Left lung (tissue), 10 donors: ENCODE results near the gene SLC25A21. TPM values are rescaled to one million over a fixed set of nuclear protein-coding genes. Genes with fewer than 3 reads are reported as not detected.
"Not testable (repeated sequence)": the region's sequence is repeated elsewhere in the genome, so short reads cannot be mapped to it uniquely, and the experiment has no call there.

ENCODE experiments used
- ATAC-seq: fragments of 200-7000 bp; cut with Tn5 transposase; one replicate; pipeline ENCODE4 v1.9.1; 2020; ENCODE audit warnings: moderate library complexity
- DNase-seq, 4 donors: peaks; one replicate each; pipeline ENCODE4 v3.0.0-alpha.2; 2013 to 2020
- H3K27ac ChIP-seq, 2 donors: fragments of 200-600 bp; sonication (generic) in 1 of 2; one replicate each; pipeline versions ENCODE4 v1.5.0 to v1.8.0; 2020 to 2021
- H3K27me3 ChIP-seq, 2 donors: fragments of 200-600 bp; sonication (generic) in 1 of 2; one replicate each; pipeline versions ENCODE4 v1.5.0 to v1.8.0; 2020 to 2021
- H3K36me3 ChIP-seq, 2 donors: fragments of 200-600 bp; sonication (generic) in 1 of 2; one replicate each; pipeline versions ENCODE4 v1.5.0 to v1.8.0; 2020 to 2021
- H3K4me1 ChIP-seq, 2 donors: fragments of 200-600 bp; one replicate each; pipeline ENCODE4 v1.8.0; 2021
- H3K4me3 ChIP-seq, 2 donors: fragments of 200-600 bp; sonication (generic) in 1 of 2; one replicate each; pipeline versions ENCODE4 v1.5.0 to v1.8.0; 2020 to 2021; ENCODE audit warnings: mild to moderate bottlenecking in 1 of 2
- H3K9me3 ChIP-seq, 2 donors: fragments of 200-600 bp; sonication (generic) in 1 of 2; one replicate each; pipeline versions ENCODE4 v1.5.0 to v1.8.0; 2020 to 2021
- CTCF ChIP-seq, 2 donors: fragments of 200-600 bp; sonication (generic) in 1 of 2; IDR thresholded peaks; one replicate each; pipeline versions ENCODE4 v1.5.0 to v1.8.0; 2021; ENCODE audit warnings: antibody characterized with exemption in 2 of 2
- intact Hi-C, 2 donors: fragments of 100-400 bp; cut with DNase I; formaldehyde crosslinking; loops; one replicate each; pipeline versions ENCODE4 v1.11.2 to v1.14.2; 2022
- polyA plus RNA-seq, 6 donors: library from polyadenylated mRNA; unstranded; fragments of 120-200 nt; gene quantifications; one replicate each; pipeline ENCODE4 v1.2.1, GENCODE V29; 2013; ENCODE audit not compliant: insufficient read length in 6 of 6
- total RNA-seq, 2 donors: library from RNA; stranded (reverse); fragmentation: NEBNext Ultra II Directional; extraction: Animal tissue kit (Norgen Biotek cat#: 25700); gene quantifications; one replicate each; pipeline ENCODE4 v1.2.1, GENCODE V29; 2021
- donor health status: DM: no; HTN: yes; CAD: no.
- donor health status: DM: no; HTN: no; CAD: no.

Gene SLC25A21
- total and polyA plus RNA-seq, 8 donors: 0.47 to 3.7 (median 2.7) TPM

- H3K27me3 ChIP-seq, DNase-seq, H3K27ac ChIP-seq, H3K36me3 ChIP-seq, ATAC-seq, intact Hi-C loops, H3K4me3 ChIP-seq, H3K4me1 ChIP-seq: not testable (repeated sequence)
- H3K9me3 ChIP-seq: peaks cover 0 to 17% of the 10 kb centered on the region in 2 donors
These were observed 33.5 kb upstream of the SLC25A21 start for GRCh38 chr14:37205623-37206605.

GRCh38 chr14:37203423-37203822 is 31.0 kb upstream of the SLC25A21 start:
- Histone ChIP-seq H3K9me3 (peaks cover 0 to 17% of the 10 kb centered on the region in 2 donors), H3K4me3 (no peak overlapping the region), H3K4me1 (peaks cover 0 to 4% of the 10 kb centered on the region in 2 donors), H3K27me3 (no peaks in the 10 kb centered on the region), H3K36me3 (no peaks in the 10 kb centered on the region), H3K27ac (no peak overlapping the region)
- ATAC-seq: no peak
- TF ChIP-seq CTCF (IDR thresholded peaks at IDR 0.05): no peak
- intact Hi-C loops: no loop called here
- DNase-seq: no peak

GRCh38 chr14:37202812-37203211 is 30.4 kb upstream of the SLC25A21 start:
- intact Hi-C loops: no loop called here
- no peak for ATAC-seq
- TF ChIP-seq CTCF (IDR thresholded peaks at IDR 0.05): no peak

GRCh38 chr14:37202265-37202664 is 29.9 kb upstream of the SLC25A21 start:
- Histone ChIP-seq H3K4me3 (no peak overlapping the region), H3K36me3 (no peaks in the 10 kb centered on the region), H3K9me3 (peaks cover 0 to 17% of the 10 kb centered on the region in 2 donors), H3K27me3 (peaks cover 0 to 11% of the 10 kb centered on the region in 2 donors), H3K4me1 (peaks cover 0 to 4% of the 10 kb centered on the region in 2 donors), H3K27ac (no peak overlapping the region)
- intact Hi-C loops: no loop called here
- no peak for TF ChIP-seq CTCF (IDR thresholded peaks at IDR 0.05)
- no peak for DNase-seq
- ATAC-seq: no peak

More at GRCh38 chr14:37202812-37203211, 30.4 kb upstream of the SLC25A21 start:
- H3K27ac ChIP-seq: no peak overlapping the region
- no peak for DNase-seq
- H3K9me3 ChIP-seq: peaks cover 0 to 17% of the 10 kb centered on the region in 2 donors
- peaks cover 0 to 6% of the 10 kb centered on the region in 2 donors for H3K27me3 ChIP-seq
- H3K4me1 ChIP-seq: peaks cover 0 to 4% of the 10 kb centered on the region in 2 donors
- H3K4me3 ChIP-seq: no peak overlapping the region
- H3K36me3 ChIP-seq: no peaks in the 10 kb centered on the region

- intact Hi-C loops: no loop called here
These were observed 29.3 kb upstream of the SLC25A21 start for GRCh38 chr14:37201724-37202123.

More at GRCh38 chr14:37201724-37202123, 29.3 kb upstream of the SLC25A21 start:
- Histone ChIP-seq H3K9me3 (peaks cover 0 to 14% of the 10 kb centered on the region in 2 donors), H3K27me3 (peaks cover 0 to 13% of the 10 kb centered on the region in 2 donors), H3K4me1 (peaks cover 0 to 7% of the 10 kb centered on the region in 2 donors), H3K4me3 (no peak overlapping the region), H3K36me3 (no peaks in the 10 kb centered on the region), H3K27ac (no peak overlapping the region)
- no peak for TF ChIP-seq CTCF (IDR thresholded peaks at IDR 0.05)
- DNase-seq (no peak), ATAC-seq (no peak)
